ENCODE results near the gene BBS9. TPM values are rescaled to one million over a fixed set of nuclear protein-coding genes. Genes with fewer than 3 reads are reported as not detected.

BBS9 gene
- total RNA-seq, 1 donor from 2014 or later, result 21.1 TPM

DNA sequence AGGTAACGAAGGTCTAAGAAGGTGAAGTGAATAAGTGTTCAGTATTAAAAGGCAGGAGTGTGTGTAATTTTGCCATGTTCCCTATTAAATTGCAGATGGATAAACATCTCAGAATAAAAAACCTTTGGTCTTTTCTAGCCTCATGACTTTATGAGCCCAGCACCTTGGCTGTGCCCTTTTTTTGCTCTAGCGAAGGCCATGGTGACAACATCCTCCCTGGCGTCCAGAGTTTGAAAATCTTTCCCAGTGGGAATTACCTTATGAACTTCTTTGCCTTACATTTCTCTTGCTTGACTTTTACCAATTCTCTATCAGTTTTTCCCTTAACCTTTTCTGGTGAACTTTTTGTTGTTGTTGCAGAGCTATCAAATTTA is 407.7 kb downstream of the BBS9 start:
- peaks cover 8% of the 10 kb centered on the region for H3K36me3 Mint-ChIP-seq (ENCODE audit: unreplicated experiment)

DNA sequence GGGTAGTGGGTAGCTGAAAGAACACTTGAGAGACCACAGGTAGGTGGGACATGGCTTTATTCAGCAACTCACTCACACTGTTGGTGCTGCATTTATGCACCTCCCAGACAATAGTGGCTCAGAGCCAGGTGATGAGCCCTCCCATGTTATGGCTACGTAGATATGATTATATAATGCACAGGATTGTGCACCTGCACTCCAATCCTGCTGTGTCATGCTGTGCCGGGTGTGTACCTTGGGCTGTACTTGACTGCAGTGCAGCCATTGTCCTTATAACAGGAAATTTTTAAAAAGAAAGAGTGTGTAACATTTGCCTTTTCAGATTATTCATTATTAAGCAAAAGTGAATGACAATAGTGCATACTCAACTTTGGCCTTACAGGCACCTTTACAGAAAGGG is 409.8 kb downstream of the BBS9 start:
- TF ChIP-seq, protein P1, sequence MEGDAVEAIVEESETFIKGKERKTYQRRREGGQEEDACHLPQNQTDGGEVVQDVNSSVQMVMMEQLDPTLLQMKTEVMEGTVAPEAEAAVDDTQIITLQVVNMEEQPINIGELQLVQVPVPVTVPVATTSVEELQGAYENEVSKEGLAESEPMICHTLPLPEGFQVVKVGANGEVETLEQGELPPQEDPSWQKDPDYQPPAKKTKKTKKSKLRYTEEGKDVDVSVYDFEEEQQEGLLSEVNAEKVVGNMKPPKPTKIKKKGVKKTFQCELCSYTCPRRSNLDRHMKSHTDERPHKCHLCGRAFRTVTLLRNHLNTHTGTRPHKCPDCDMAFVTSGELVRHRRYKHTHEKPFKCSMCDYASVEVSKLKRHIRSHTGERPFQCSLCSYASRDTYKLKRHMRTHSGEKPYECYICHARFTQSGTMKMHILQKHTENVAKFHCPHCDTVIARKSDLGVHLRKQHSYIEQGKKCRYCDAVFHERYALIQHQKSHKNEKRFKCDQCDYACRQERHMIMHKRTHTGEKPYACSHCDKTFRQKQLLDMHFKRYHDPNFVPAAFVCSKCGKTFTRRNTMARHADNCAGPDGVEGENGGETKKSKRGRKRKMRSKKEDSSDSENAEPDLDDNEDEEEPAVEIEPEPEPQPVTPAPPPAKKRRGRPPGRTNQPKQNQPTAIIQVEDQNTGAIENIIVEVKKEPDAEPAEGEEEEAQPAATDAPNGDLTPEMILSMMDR (IDR thresholded peaks at IDR 0.05; ENCODE audit: partially characterized antibody, unreplicated experiment), result no peak
- no peak overlapping the region for H3K27ac Mint-ChIP-seq (ENCODE audit: unreplicated experiment)
- H3K36me3 Mint-ChIP-seq (ENCODE audit: unreplicated experiment), result peaks cover 8% of the 10 kb centered on the region
- no peak for DNase-seq
- no peak overlapping the region for H3K4me3 Mint-ChIP-seq (ENCODE audit: unreplicated experiment)
- H3K27me3 Mint-ChIP-seq (ENCODE audit: unreplicated experiment), result peaks cover 1% of the 10 kb centered on the region
- no peaks in the 10 kb centered on the region for H3K9me3 Mint-ChIP-seq (ENCODE audit: unreplicated experiment)
- H3K4me1 Mint-ChIP-seq (ENCODE audit: low read depth, unreplicated experiment), result no peaks in the 10 kb centered on the region

More for the DNA sequence above, 407.7 kb downstream of the BBS9 start:
- H3K9me3 Mint-ChIP-seq (ENCODE audit: unreplicated experiment), result no peaks in the 10 kb centered on the region
- H3K4me3 Mint-ChIP-seq (ENCODE audit: unreplicated experiment), result no peak overlapping the region
- peaks cover 1% of the 10 kb centered on the region for H3K27me3 Mint-ChIP-seq (ENCODE audit: unreplicated experiment)
- no peak for DNase-seq
- no peak overlapping the region for H3K27ac Mint-ChIP-seq (ENCODE audit: unreplicated experiment)
- no peaks in the 10 kb centered on the region for H3K4me1 Mint-ChIP-seq (ENCODE audit: low read depth, unreplicated experiment)
- TF ChIP-seq, protein P1 (IDR thresholded peaks at IDR 0.05; ENCODE audit: partially characterized antibody, unreplicated experiment), result no peak

- no peak for DNase-seq
- no peaks in the 10 kb centered on the region for H3K4me1 Mint-ChIP-seq (ENCODE audit: low read depth, unreplicated experiment)
- no peak overlapping the region for H3K27ac Mint-ChIP-seq (ENCODE audit: unreplicated experiment)
- no peak overlapping the region for H3K4me3 Mint-ChIP-seq (ENCODE audit: unreplicated experiment)
- TF ChIP-seq, protein P1 (IDR thresholded peaks at IDR 0.05; ENCODE audit: partially characterized antibody, unreplicated experiment), result no peak
- peaks cover under 1% of the 10 kb centered on the region for H3K27me3 Mint-ChIP-seq (ENCODE audit: unreplicated experiment)
- peaks cover 8% of the 10 kb centered on the region for H3K36me3 Mint-ChIP-seq (ENCODE audit: unreplicated experiment)
- H3K9me3 Mint-ChIP-seq (ENCODE audit: unreplicated experiment), result no peaks in the 10 kb centered on the region
Measured at GRCh38 chr7:33539659-33540400, 410.5 kb downstream of the BBS9 start.

DNA sequence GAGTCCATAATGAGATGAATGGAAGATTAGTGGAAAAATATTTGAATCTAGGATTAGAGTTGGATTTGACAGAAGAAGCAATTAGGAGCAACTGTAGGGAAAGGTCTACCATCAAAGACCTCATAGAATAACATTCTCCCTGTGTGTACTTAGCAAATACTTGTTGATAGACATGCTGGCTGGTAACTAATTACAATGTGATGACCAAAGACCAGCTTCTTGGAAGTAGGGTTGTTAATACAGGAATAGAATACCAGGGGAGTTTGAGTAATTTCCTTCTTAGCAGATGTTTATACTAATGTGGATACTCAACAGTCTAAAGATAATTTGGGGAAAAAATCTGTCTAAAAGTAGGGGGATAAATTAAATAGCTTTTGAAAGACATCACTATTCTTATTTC is 418.5 kb downstream of the BBS9 start:
- H3K4me1 Mint-ChIP-seq (ENCODE audit: low read depth, unreplicated experiment), result peaks cover 9% of the 10 kb centered on the region
- H3K4me3 Mint-ChIP-seq (ENCODE audit: unreplicated experiment), result no peak overlapping the region
- no peaks in the 10 kb centered on the region for H3K9me3 Mint-ChIP-seq (ENCODE audit: unreplicated experiment)
- no peaks in the 10 kb centered on the region for H3K27me3 Mint-ChIP-seq (ENCODE audit: unreplicated experiment)
- H3K27ac Mint-ChIP-seq (ENCODE audit: unreplicated experiment), result no peak overlapping the region
- H3K36me3 Mint-ChIP-seq (ENCODE audit: unreplicated experiment), result no peaks in the 10 kb centered on the region
- TF ChIP-seq, protein P1 (IDR thresholded peaks at IDR 0.05; ENCODE audit: partially characterized antibody, unreplicated experiment), result no peak
- DNase-seq, result no peak

DNA sequence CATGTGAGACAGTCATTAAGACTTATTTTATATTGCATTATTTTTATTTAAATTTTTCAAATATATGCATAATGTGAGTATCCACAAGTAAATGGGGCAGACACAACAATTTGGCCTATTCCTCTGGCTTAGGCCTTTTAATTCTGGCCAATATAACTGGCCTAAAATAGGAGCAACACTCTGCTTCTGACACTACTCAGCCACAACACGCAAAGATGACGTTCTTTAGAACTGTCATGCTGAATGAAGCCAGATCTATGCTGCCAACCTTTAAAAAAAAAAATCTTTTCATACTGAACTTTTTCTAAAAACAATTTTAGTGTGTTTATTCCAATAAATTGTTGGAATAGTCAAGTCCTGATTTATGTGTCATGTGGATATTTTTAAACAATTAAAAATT is 421.0 kb downstream of the BBS9 start:
- Mint-ChIP-seq H3K9me3 (ENCODE audit: unreplicated experiment) (no peaks in the 10 kb centered on the region), H3K27ac (ENCODE audit: unreplicated experiment) (no peak overlapping the region), H3K4me3 (ENCODE audit: unreplicated experiment) (no peak overlapping the region), H3K27me3 (ENCODE audit: unreplicated experiment) (no peaks in the 10 kb centered on the region), H3K4me1 (ENCODE audit: low read depth, unreplicated experiment) (peaks cover 9% of the 10 kb centered on the region), H3K36me3 (ENCODE audit: unreplicated experiment) (no peaks in the 10 kb centered on the region)
- DNase-seq, result no peak
- TF ChIP-seq, protein P1 (IDR thresholded peaks at IDR 0.05; ENCODE audit: partially characterized antibody, unreplicated experiment), result no peak

Measured in glutamatergic neuron (in vitro differentiated cells).